Measurements from ENCODE around the gene TMEM198. TPM values are rescaled to one million over a fixed set of nuclear protein-coding genes. Genes with fewer than 3 reads are reported as not detected.

Gene TMEM198
- total RNA-seq, 1 donor, result 1.1 TPM

DNA sequence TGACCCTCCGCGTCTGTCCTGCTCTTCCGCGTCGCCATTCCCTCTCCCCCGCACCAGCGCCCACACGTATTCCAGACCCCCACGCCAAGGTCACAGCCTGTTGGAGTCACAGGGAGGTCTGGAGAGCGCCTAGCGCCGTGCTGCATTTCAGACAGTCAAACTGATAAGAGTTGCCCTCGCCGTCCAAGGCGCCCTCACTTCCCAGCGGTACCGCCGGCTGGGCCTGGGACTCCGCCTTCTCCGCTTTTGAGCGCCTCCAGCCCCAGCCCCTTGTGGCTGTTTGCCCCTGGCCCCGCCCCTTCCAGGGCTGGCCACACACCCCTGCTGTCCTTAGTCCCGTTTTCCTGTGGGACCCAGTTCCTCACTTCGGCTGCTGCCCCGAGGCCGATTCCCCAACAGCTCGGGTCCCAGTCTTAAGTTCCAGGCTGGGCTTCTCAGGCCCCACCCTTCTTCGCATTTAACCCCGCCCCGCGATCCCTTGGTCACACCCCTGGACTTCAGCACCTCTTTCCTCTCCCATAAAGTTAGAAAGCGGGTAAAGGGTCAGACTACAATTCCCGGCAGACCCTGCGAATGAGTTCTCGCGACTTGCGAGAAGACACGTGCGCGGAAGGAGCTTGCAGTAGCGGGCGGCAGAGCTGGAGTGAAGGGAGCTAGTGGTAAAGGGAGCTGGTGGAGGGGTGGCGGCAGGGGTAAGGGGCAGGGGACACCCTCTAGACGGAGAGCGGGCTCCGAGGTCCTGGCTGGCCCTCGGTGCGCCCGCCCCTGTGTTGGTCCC lies 45.4 kb upstream of the TMEM198 start, which contains the start of gene GMPPA:
Gene GMPPA (plus strand): TSS at position 612 of the 778 bp plus-strand sequence. CDS start 1,085 bp downstream, outside the sequence.
- H3K79me2 ChIP-seq (ENCODE audit: insufficient read depth, low read length), result peaks cover 30% of the 10 kb centered on the region
- H3K4me1 ChIP-seq (ENCODE audit: insufficient read depth, low read length), result peaks cover 34% of the 10 kb centered on the region
- H3K4me2 ChIP-seq (ENCODE audit: insufficient read depth, low read length), result peak within 1 kb of the TSS; percentile 91
- no peaks in the 10 kb centered on the region for H3K9me3 ChIP-seq (ENCODE audit: low read depth, low read length)
- peaks cover 16% of the 10 kb centered on the region for H3K36me3 ChIP-seq (ENCODE audit: insufficient read depth, low read length)
- peak within 1 kb of the TSS; percentile 89 for H3K4me3 ChIP-seq (ENCODE audit: insufficient read depth, low read length)
- H4K20me1 ChIP-seq (ENCODE audit: insufficient read depth, low read length), result peaks cover 12% of the 10 kb centered on the region
- peak; percentile 100 for DNase-seq (ENCODE audit: insufficient read length, low spot score, missing footprints)
- H3K27me3 ChIP-seq (ENCODE audit: insufficient read depth, low read length), result peaks cover 8% of the 10 kb centered on the region
- peak within 1 kb of the TSS; percentile 89 for H3K27ac ChIP-seq (ENCODE audit: low read depth, low read length)
- no peak for TF ChIP-seq CTCF (IDR thresholded peaks at IDR 0.05; ENCODE audit: extremely low read depth, low read depth, low read length)
- H2AFZ ChIP-seq (ENCODE audit: low read length), result peak within 1 kb of the TSS; percentile 91

DNA sequence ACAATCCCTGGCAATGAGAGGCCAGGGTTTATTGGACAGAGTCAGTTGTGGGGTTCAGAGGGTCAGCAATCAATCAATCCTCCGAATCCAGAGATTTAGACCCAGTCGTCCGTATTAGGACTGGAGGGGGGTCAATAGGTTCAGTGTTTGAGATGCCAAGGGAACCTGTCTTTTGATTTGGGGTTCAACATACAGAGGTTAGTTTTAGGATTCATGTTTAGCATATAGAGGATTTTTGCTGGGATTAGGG lies 44.8 kb upstream of the TMEM198 start:
- peaks cover 34% of the 10 kb centered on the region for H3K4me1 ChIP-seq (ENCODE audit: insufficient read depth, low read length)
- H2AFZ ChIP-seq (ENCODE audit: low read length), result peak overlapping the region; percentile 77
- no peak for DNase-seq (ENCODE audit: insufficient read length, low spot score, missing footprints)

GRCh38 chr2:219499555-219499954 lies 44.3 kb upstream of the TMEM198 start:
- no peak for DNase-seq (ENCODE audit: insufficient read length, low spot score, missing footprints)
- Histone ChIP-seq H4K20me1 (ENCODE audit: insufficient read depth, low read length) (peaks cover 15% of the 10 kb centered on the region), H3K9me3 (ENCODE audit: low read depth, low read length) (no peaks in the 10 kb centered on the region), H3K27ac (ENCODE audit: low read depth, low read length) (peak overlapping the region; percentile 89), H3K27me3 (ENCODE audit: insufficient read depth, low read length) (peaks cover 8% of the 10 kb centered on the region), H3K4me1 (ENCODE audit: insufficient read depth, low read length) (peaks cover 34% of the 10 kb centered on the region), H2AFZ (ENCODE audit: low read length) (no peak overlapping the region), H3K79me2 (ENCODE audit: insufficient read depth, low read length) (peaks cover 30% of the 10 kb centered on the region), H3K36me3 (ENCODE audit: insufficient read depth, low read length) (peaks cover 27% of the 10 kb centered on the region), H3K4me2 (ENCODE audit: insufficient read depth, low read length) (peak overlapping the region; percentile 91), H3K4me3 (ENCODE audit: insufficient read depth, low read length) (peak overlapping the region; percentile 89)
- TF ChIP-seq CTCF (IDR thresholded peaks at IDR 0.05; ENCODE audit: extremely low read depth, low read depth, low read length), result no peak

More for the DNA sequence above, 44.8 kb upstream of the TMEM198 start:
- Histone ChIP-seq H3K27ac (ENCODE audit: low read depth, low read length) (peak overlapping the region; percentile 89), H3K9me3 (ENCODE audit: low read depth, low read length) (no peaks in the 10 kb centered on the region), H3K79me2 (ENCODE audit: insufficient read depth, low read length) (peaks cover 30% of the 10 kb centered on the region), H4K20me1 (ENCODE audit: insufficient read depth, low read length) (peaks cover 12% of the 10 kb centered on the region), H3K27me3 (ENCODE audit: insufficient read depth, low read length) (peaks cover 8% of the 10 kb centered on the region), H3K36me3 (ENCODE audit: insufficient read depth, low read length) (peaks cover 21% of the 10 kb centered on the region), H3K4me3 (ENCODE audit: insufficient read depth, low read length) (peak overlapping the region; percentile 89), H3K4me2 (ENCODE audit: insufficient read depth, low read length) (peak overlapping the region; percentile 91)
- TF ChIP-seq CTCF (IDR thresholded peaks at IDR 0.05; ENCODE audit: extremely low read depth, low read depth, low read length), result no peak

DNA sequence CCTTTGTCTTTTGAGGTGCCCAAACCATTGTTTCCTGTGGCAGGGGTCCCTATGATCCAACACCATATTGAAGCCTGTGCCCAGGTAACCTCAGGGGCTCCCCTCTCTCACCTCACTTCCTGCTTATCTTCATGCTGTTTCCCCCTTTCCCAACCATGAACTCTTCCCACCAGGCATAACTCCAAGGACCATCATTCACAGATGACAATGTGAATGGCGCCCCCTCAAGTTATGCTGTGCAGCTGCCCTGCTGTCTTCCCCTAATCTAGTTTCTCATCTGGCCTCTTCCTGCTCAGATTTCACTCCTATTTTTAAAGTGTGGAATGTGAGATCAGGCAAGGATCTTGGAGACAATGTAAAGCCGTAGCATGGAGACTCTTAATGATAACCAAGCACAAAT lies 43.7 kb upstream of the TMEM198 start:
- Histone ChIP-seq H3K4me1 (ENCODE audit: insufficient read depth, low read length) (peaks cover 33% of the 10 kb centered on the region), H3K27ac (ENCODE audit: low read depth, low read length) (peak overlapping the region; percentile 89), H3K79me2 (ENCODE audit: insufficient read depth, low read length) (peaks cover 30% of the 10 kb centered on the region), H3K4me3 (ENCODE audit: insufficient read depth, low read length) (peak overlapping the region; percentile 89), H4K20me1 (ENCODE audit: insufficient read depth, low read length) (peaks cover 19% of the 10 kb centered on the region), H2AFZ (ENCODE audit: low read length) (no peak overlapping the region), H3K9me3 (ENCODE audit: low read depth, low read length) (no peaks in the 10 kb centered on the region), H3K36me3 (ENCODE audit: insufficient read depth, low read length) (peaks cover 32% of the 10 kb centered on the region), H3K27me3 (ENCODE audit: insufficient read depth, low read length) (peaks cover 8% of the 10 kb centered on the region), H3K4me2 (ENCODE audit: insufficient read depth, low read length) (peak overlapping the region; percentile 91)
- no peak for DNase-seq (ENCODE audit: insufficient read length, low spot score, missing footprints)
- TF ChIP-seq CTCF (IDR thresholded peaks at IDR 0.05; ENCODE audit: extremely low read depth, low read depth, low read length), result peak; percentile 62
